AG09319 (cell line): ENCODE measurements around the gene ALOX5.
"Not testable (repeated sequence)": the region's sequence is repeated elsewhere in the genome, so short reads cannot be mapped to it uniquely, and the experiment has no call there.

Source experiments
- DNase-seq: peaks from one replicate; pipeline ENCODE4 v3.0.0-alpha.2; 2010; ENCODE audit warnings: low read depth; ENCODE audit errors: extremely low read depth
- TF ChIP-seq, protein P1 (sequence below): IDR thresholded peaks from 2 replicates; pipeline ENCODE4 v1.5.1; 2011; ENCODE audit warnings: low read depth, mild to moderate bottlenecking, inconsistent platforms, low read length, moderate library complexity

ALOX5 gene

DNA sequence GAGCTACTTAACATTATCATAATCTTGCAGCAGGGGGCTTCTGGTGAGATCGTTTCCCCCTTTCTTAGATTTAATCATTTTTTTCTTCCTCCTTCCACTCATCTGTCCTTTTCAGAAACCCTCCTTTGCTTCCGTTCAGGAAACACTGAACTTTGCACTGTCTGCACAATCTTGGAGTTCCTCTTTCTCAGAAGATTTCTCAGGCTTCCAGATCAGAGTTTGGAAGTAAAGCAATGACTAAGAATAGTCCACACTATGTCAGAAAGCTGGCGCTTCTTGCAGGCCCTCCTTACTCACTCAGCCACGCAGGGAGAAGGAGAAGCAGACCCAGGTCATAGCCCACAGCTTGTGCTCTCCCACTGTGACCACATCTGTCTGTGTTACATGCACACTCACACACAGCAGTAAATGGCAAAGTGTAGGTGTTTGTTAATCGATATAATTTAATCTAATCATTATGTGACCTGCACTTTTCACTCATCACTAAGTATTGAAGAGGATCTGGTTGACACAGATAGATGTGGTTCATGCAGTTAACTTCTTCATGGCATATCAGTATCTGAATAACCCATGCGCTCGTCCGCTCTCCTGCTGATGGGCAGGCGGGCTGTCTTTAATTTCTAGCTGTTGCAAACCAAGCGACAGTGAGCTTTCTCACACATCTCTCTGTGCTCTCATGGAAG lies 30.2 kb downstream of the ALOX5 start:
- no peak for DNase-seq
- TF ChIP-seq, protein P1, sequence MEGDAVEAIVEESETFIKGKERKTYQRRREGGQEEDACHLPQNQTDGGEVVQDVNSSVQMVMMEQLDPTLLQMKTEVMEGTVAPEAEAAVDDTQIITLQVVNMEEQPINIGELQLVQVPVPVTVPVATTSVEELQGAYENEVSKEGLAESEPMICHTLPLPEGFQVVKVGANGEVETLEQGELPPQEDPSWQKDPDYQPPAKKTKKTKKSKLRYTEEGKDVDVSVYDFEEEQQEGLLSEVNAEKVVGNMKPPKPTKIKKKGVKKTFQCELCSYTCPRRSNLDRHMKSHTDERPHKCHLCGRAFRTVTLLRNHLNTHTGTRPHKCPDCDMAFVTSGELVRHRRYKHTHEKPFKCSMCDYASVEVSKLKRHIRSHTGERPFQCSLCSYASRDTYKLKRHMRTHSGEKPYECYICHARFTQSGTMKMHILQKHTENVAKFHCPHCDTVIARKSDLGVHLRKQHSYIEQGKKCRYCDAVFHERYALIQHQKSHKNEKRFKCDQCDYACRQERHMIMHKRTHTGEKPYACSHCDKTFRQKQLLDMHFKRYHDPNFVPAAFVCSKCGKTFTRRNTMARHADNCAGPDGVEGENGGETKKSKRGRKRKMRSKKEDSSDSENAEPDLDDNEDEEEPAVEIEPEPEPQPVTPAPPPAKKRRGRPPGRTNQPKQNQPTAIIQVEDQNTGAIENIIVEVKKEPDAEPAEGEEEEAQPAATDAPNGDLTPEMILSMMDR = no peak

DNA sequence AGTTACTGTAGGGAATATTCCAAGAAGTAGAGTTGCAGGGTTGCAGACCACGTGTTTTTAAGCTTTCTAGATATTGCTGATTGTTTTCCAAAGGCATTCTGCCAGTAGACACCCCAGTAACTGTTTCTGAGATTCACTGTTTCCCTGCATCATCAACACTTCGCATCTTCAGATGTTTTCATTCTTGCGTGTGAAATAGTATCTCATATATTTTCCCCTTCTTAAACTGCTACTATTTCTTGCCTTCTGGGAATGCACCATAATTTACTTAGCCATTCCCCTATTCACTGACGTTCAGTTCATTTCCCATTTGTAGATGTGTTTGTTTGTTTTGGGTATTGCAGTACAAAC lies 30.7 kb downstream of the ALOX5 start:
- TF ChIP-seq, protein P1 = no peak
- no peak for DNase-seq

DNA sequence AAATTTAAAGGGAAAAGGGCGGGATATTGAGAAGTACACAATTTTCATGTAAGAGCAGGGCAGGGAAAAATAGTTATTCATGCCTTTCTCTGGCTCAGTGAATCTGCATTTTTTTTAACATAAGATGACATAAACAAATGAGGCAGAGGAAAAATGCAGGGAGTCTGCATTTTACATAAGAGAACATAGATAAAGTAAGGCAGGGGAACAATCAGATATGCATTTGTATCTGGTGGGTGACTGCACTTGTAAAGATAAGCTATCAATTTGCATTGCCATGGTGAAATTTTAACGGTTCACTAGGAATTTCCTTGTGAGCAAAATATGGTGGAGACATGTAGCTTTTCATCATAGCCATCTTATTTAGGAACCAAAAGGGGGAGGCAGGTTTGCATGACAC lies 33.5 kb downstream of the ALOX5 start:
- DNase-seq = no peak
- TF ChIP-seq, protein P1 = no peak

DNA sequence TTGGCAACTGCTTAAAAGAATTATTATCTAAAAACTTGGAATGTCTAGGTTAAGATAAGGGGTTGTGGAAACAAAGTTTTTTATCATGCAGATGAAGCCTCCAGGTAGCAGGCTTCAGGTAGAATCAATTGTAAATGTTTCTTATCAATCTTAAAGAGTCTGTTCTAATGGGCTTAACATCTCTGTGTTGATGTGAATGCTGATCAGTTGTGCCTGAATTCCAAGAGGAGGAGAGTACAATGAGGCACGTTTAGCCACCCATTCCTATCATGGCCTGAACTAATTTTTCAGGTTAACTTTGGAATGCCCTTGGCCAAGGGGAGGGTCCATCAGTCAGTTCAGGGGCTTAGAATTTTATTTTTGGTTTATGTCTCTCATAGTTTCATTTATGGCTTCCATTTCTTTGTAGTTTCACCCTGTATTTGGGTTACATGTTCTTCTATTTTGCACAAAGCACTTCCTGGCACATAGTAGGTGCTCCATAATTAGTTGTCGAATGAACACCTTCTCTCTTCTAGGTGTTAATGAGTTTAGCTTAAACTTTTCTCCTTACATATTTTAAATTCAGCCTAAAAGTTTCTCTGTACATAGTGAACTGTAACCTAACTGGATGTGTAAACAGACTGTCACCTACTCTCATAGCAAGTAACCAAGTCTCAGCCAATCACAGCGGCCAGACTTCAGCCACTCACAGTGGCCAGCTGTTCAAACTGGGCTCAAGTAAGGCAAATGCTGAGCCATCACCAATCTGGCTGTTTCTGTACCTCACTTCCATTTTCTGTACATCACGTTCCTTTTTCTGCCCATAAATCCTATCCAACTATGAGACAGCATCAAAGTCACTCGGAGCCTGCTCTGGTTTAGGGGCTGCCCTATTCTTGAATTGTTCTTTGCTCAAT lies 34.7 kb downstream of the ALOX5 start:
- no peak for DNase-seq
- TF ChIP-seq, protein P1 = no peak

DNA sequence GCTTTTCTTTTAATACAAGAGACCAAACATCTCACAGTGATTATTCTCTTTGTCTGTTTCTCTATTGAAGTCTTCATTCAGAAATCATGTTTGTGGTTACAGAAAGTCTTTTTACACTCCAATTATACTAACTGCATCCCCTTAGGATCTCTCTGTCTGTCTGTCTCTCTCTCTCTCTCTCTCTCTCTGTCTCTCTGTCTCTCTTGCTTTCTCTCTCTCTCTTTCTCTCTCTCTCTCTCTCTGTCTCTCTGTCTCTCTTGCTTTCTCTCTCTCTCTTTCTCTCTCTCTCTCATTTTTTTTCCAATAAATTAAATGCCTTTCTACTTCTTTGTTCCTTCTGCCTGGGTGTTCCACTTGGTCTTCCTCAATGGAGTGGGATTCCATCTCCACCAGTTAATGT lies 35.3 kb downstream of the ALOX5 start:
- DNase-seq = not testable (repeated sequence)

DNA sequence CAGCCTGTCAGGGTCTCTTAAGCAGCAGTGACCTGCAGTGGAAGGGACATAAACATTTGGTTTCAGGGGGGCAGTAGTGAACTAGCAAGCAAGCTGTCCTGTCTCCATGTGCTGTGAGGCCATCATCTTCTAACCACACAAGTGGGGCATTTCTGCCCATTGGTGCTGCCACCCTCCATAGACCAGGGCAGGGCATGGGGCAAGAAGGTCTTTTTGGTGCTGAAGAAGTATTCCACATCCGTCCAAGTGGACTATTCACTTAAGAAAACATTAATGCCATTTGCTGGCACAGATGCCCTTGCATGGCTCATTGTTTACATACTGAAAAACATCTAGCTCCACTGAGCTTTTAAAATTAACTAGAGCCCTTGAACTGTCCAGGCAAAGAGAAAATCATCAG lies 35.8 kb downstream of the ALOX5 start:
- DNase-seq = no peak
- TF ChIP-seq, protein P1 = no peak

DNA sequence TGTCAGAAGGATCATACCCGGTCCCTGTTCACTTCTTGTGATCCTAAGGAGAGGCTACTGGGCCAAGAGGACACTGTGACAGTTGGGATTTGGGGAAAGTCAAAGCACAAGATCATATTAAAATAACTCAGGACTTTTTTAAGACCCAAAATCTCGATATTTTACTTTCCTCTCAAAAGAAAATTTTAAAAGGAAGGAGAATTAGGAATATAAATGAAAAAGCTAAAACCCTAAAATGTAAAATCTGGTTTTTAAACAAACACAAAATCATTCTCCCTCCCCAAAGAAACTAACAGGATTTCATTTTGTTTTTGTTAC lies 36.4 kb downstream of the ALOX5 start:
- DNase-seq = no peak
- TF ChIP-seq, protein P1 = no peak
